GM12892 (cell line): ENCODE results near the gene GPC2.

Experiments
- POLR2A ChIP-seq: IDR thresholded peaks from 2 replicates; pipeline ENCODE4 v1.6.1; 2011; ENCODE audit warnings: low read depth, low read length, control low read depth
- POLR2AphosphoS5 ChIP-seq: IDR thresholded peaks from 2 replicates; pipeline ENCODE4 v1.6.1; 2011; ENCODE audit warnings: low read depth, low read length, control low read depth
- TAF1 ChIP-seq: IDR thresholded peaks from 2 replicates; pipeline ENCODE4 v1.6.1; 2011; ENCODE audit warnings: low read depth, mild to moderate bottlenecking, control low read depth, low read length, borderline replicate concordance

DNA sequence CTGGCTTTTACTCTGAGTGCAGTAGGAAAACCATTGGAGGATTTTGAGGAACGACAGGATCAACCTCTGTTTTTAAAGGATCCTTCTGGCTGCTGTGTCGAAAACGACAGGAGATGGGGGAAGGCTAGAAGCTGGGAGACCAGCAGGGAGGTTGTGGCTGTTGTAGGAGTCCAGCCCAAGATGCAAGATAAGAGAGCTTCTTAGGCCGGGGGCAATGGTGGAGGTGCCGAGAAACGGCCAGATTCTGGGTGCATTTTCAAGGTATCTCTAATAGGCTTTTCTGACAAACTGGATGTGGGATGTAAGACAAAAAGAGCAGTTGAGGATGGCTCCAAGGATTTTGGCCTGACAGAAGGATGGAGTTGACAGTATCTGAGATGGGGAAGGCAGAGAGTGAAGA lies 32.3 kb upstream of the GPC2 start:
- TF ChIP-seq POLR2AphosphoS5 = no peak
- TF ChIP-seq POLR2A = no peak
- TF ChIP-seq TAF1 = no peak
